HG02610 (cell line): ENCODE results near the gene U2SURP.
"Not testable (repeated sequence)": the region's sequence is repeated elsewhere in the genome, so short reads cannot be mapped to it uniquely, and the experiment has no call there.

Experiments
- ATAC-seq: cut with Tn5 transposase; IDR thresholded peaks from one replicate; pipeline ENCODE4 v1.9.1; 2021; ENCODE audit warnings: mild to moderate bottlenecking, moderate library complexity; ENCODE audit not compliant: unreplicated experiment

The U2SURP gene

DNA sequence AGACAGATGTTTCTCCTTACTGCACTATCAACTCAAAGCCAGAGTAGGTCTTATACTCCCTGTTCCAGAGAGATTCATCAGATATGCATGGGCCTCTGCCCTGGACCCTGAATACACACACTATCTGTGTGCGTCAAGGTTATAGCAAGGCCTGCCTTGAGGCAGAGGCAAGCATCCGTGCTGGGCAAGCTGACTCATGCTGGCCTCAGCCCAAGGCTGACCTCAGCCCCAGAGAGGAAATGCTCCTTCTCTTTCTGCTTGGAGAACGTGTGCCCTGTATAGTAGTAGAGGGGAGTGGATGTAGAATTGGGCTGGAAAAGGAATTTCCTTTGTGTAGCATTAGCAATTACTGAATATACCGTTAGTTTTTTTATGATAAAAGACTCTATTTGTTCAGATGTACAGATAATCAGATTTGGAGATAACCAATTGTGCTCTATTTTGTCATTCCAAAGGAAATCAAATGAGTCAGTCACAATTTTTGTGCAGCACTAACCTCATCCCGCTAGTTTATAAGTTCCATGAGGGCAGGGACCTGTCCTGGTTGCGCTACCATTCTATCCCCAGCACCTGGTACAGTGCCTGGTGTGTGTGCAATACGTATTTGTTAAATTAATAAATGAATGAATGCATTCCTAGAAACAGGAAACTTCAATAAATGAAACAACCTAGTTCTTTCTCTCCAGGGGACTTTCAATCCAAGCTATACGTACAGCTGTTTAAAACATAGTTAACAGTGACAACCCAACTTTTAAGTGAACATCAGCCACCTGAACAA lies 24.6 kb upstream of the U2SURP start:
- no peak for ATAC-seq

DNA sequence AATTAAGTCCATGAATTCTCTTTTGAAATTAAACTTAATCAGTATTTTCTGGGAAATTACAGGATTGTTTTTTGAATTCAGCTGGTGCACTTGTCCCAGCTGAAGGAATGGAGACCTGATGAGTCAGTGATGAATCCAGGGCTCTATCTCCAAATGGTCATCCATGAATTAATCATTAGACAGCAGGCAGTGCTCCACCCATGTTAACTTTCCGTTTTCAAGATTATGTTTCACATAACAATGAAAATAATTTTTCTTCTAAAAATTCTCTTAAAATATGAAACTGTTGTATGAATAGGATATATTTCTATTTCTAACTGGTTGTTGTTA lies 24.0 kb upstream of the U2SURP start:
- ATAC-seq: no peak

DNA sequence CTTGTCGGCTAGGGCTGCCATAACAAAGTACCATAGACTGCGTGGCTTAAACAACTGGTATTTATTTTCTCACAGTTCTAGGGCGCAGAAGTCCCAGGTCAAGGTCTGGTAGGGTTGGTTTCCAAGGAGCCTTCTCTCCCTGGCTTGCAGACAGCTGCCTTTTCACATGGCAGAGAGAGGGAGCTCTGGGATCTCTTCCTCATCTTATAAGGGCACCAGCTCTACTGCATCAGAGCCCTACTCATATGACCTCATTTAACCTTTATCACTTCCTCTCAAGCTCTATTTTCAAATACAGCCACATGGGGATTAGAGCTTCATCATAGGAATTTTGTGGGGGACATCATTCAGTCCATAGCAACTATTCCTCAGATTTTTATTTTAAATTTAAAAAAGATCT lies 20.3 kb upstream of the U2SURP start:
- no peak for ATAC-seq

DNA sequence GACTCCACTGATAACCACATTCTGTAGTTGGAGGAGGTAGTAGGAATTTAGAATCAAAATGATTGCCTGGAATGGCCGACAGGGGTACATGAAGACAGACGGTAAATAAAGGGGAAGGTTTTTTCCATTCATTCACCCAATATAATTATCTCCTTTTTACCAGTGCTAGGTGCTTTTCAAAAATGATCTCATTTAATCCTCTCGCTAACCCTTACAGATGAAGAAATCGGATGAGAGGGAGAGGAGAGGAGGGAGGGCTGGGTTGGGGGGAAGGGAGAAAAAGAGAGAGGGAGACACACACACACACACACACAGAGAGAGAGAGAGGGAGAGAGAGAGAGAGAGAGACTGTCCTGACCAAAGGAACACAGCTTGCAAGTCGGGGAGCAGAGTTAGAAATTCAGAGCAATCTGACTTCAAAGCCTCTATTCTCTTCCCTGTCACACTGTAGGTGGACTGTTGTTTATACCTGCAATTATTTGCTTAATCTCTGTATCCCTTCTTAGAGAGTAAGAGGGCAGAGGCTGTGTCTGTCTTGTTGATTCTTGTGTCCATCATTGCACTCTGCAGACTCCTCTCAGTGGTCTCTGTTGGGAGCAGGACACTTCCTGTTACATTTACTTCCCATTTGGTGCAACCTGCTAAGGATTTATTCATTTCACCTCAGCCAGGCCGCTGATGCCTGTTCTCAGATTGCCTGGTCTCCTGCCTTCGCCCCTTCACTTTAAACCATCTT lies 19.2 kb upstream of the U2SURP start:
- ATAC-seq: no peak

DNA sequence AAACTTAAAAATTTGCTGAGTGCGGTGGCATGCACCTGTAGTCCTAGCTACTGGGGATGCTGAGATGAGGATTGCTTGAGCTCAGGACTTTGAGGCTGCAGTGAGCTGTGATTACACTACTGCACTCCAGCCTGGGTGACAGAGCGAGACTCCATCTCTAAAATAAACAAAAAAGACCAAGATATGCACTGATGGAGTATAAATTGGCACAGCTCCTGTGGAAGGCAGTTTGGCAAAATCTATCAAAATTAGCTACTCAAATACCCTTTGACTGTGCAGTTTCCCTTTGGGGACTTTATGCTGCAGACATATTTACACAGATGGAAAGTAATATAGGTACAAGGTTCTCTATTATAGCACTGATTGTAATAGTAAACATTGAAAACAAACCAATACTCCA lies 18.1 kb upstream of the U2SURP start:
- ATAC-seq: no peak

GRCh38 chr3:142984255-142984654 lies 17.1 kb upstream of the U2SURP start:
- no peak for ATAC-seq

DNA sequence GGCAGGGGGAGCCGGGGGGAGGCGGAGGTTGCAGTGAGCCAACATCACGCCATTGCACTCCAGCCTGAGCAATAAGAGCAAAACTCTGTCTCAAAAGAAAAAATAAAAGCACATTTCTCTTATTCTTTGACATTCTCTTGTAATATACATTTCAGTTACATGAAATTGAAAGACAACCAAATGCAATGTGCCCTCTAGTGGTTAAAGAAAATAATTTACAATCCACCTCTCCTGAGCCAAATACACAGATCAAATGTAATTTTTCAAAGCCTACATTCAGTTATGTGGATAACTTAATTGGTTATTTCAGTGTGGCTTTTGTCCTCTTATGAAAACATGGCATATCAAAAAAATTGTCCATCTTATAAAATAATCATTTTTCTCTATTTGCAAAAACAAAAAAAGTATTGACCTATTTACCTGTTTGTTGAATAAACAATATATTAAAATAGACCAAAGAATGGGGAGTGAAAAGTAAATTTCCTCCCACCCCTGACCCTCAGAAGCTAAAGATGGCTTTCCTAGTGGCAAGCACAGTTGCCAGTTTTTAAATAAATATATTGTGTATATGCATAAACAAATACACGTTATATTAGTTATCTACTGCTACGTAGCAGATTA lies 14.2 kb upstream of the U2SURP start:
- no peak for ATAC-seq

- ATAC-seq: peak; percentile 88
Observed at GRCh38 chr3:142987707-142988106, 13.7 kb upstream of the U2SURP start.

DNA sequence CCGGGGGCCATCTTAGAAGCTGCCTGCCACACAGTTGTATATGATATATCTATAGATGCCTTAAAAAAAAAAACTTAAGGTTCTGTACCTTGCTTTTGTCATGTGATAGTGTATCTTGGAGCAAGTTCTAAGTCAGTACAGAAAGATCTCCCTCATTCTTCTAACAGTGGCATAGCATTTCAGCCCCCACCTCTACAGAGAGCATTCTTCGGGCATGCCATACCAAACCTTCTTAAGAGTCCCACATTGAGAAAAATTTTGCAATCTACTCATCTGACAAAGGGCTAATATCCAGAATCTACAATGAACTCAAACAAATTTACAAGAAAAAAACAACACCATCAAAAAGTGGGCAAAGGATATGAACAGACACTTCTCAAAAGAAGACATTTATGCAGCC lies 13.1 kb upstream of the U2SURP start:
- not testable (repeated sequence) for ATAC-seq

- not testable (repeated sequence) for ATAC-seq
Observed at GRCh38 chr3:142988826-142989225, 12.5 kb upstream of the U2SURP start.

DNA sequence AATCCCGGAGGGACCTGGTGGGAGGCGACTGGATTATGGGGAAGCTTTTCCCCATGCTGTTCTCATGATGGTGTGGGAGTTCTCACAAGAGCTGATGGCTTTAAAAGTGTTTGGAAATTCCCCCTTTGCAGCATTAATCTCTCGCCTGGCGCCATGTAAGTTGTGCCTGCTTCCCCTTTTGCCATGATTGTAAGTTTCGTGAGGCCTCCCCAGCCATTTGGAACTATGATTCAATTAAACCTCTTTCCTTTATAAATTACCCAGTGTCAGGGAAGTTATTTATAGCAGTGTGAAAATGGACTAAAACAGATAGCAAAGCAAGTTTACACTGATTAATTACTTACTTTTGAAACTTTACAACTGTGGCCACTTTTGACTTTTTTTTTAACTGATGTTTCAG lies 10.6 kb upstream of the U2SURP start:
- no peak for ATAC-seq

DNA sequence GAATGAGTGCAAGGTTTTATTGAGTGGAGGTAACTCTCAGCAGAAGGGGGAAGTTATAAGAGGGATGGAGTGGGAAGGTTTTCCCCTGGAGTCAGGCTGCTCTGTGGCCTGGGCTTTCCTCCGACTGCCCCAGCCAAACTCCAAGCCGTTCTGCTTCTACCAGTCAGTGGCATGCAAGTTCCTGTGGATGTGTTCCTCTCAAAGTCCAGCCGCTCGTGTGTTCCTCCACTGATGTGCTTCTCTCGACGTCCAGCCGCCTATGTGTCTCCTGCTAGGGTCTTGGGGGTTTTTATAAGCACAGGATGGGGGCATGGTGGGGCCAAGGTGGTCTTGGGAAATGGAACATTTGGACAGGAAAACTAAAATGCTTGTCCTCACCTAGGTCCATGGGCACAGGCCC lies 9.0 kb upstream of the U2SURP start:
- no peak for ATAC-seq

GRCh38 chr3:142993958-142994442 lies 7.4 kb upstream of the U2SURP start:
- ATAC-seq: peak; percentile 52

GRCh38 chr3:142997330-142997729 lies 4.0 kb upstream of the U2SURP start:
- no peak for ATAC-seq

DNA sequence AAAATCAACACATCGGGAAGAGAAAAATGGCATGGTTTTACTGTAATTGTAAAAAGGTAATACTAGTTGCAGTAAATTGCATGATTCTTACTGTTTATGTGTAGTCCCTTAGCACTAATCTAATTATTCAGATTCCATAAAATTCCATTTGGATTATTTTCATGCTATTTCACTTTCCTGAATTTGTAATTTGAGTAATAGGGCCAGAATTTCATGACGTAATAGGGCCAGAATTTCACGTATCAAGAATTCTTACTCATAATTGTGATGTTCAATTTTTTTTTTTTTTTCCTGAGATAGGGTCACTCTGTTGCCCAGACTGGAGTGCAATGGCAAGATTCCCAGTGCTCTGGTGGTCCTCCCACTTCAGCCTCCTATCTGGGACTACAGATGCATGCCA lies 2.9 kb upstream of the U2SURP start:
- ATAC-seq: no peak

- no peak for ATAC-seq
Observed at GRCh38 chr3:142999881-143000280, 1.5 kb upstream of the U2SURP start.

GRCh38 chr3:143000528-143000927 lies 842 bp upstream of the U2SURP start:
- no peak for ATAC-seq

GRCh38 chr3:143001034-143001368 lies 369 bp upstream of the U2SURP start:
- ATAC-seq: peak; percentile 67

- peak; percentile 34 for ATAC-seq
Observed at GRCh38 chr3:143002083-143002712, 828 bp downstream of the U2SURP start.

- no peak for ATAC-seq
Observed at GRCh38 chr3:143002727-143003126, 1.4 kb downstream of the U2SURP start.

DNA sequence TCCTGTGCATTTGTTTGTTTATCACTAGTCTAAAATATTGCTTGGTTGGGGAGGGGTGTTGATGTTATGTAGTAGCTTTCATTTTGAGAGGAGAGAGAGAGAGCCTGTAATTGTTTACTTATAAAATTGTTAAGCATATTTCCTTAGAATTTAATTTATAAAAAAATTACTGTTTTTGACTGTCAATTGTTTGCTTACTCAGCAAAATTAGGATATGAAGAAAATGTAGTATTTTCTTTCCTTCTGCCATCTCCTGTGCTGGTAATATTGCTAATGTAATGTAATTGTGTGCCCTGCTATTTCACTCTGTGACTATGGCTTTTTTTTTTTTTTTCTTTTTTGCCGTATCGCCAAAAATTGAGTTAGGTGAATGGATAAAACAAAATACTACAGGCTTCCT lies 3.5 kb downstream of the U2SURP start:
- no peak for ATAC-seq

DNA sequence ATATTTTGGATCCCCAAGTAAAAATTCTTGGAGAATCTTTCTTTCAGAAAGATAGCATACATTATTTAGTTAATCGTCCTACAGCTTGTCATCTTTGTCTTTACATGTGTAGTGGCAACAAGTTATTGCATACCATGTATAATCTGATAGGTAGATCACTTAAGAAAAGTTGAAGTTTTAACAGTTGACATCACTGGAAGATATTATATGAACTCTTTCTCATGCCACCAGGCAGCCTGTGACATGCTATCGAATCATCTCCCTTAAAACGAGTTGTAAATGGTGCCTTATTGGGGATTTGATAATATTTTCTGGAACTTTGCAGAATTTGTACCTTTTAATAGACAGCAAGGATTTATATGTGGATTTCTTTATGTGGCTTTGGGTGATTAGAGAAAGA lies 8.7 kb downstream of the U2SURP start:
- ATAC-seq: no peak
